ENCODE results near the gene POLR2M. TPM values are rescaled to one million over a fixed set of nuclear protein-coding genes. Genes with fewer than 3 reads are reported as not detected.

POLR2M gene
- total and polyA plus RNA-seq, 4 donors: 7.8 to 230 (median 43.6) TPM

DNA sequence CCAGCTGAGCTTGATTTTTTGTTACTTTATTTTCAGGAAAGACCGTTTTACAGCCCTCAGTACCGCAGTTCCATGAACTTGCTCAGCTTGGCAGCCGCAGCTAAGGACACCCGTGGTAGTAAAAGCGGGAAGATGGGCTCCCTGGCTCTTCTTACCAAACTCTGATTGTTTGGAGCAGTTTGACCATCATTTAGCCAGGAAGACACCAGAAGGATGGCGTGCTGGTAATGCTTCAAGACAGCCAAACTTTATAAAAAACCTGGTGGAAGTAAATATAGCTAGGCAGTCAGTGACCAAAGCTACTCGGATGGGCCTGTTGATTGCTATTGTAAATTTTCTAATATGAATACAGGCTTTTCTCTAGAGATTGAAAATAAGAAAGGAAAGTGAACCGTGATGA, 28.9 kb downstream of the POLR2M start:
- peaks cover 0 to 3% (median 0%) of the 10 kb centered on the region in 4 donors for H3K4me1 ChIP-seq (ENCODE audit: control insufficient read depth in 4 of 4, insufficient read depth in 4 of 4, low read length in 3 of 4)
- no peak overlapping the region for H3K4me3 ChIP-seq (ENCODE audit: low read depth in 1 of 3, low read length in 3 of 3)
- DNase-seq (ENCODE audit: low spot score): no peak
- TF ChIP-seq NR2F2 (IDR thresholded peaks at IDR 0.05) (no peak), HNF4A (conservative IDR thresholded peaks at IDR 0.05) (no peak), TAF1 (conservative IDR thresholded peaks at IDR 0.05) (no peak), JUND (IDR thresholded peaks at IDR 0.05) (no peak), EGR1 (IDR thresholded peaks at IDR 0.05; ENCODE audit: low read depth in 2 of 2) (no peak), RAD21 (IDR thresholded peaks at IDR 0.05) (no peak)
- TF ChIP-seq, protein P1, sequence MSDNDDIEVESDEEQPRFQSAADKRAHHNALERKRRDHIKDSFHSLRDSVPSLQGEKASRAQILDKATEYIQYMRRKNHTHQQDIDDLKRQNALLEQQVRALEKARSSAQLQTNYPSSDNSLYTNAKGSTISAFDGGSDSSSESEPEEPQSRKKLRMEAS (IDR thresholded peaks at IDR 0.05): no peak
- TF ChIP-seq, protein P2, sequence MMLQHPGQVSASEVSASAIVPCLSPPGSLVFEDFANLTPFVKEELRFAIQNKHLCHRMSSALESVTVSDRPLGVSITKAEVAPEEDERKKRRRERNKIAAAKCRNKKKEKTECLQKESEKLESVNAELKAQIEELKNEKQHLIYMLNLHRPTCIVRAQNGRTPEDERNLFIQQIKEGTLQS (IDR thresholded peaks at IDR 0.05): no peak
- TF ChIP-seq, protein P3, sequence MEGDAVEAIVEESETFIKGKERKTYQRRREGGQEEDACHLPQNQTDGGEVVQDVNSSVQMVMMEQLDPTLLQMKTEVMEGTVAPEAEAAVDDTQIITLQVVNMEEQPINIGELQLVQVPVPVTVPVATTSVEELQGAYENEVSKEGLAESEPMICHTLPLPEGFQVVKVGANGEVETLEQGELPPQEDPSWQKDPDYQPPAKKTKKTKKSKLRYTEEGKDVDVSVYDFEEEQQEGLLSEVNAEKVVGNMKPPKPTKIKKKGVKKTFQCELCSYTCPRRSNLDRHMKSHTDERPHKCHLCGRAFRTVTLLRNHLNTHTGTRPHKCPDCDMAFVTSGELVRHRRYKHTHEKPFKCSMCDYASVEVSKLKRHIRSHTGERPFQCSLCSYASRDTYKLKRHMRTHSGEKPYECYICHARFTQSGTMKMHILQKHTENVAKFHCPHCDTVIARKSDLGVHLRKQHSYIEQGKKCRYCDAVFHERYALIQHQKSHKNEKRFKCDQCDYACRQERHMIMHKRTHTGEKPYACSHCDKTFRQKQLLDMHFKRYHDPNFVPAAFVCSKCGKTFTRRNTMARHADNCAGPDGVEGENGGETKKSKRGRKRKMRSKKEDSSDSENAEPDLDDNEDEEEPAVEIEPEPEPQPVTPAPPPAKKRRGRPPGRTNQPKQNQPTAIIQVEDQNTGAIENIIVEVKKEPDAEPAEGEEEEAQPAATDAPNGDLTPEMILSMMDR (IDR thresholded peaks at IDR 0.05; ENCODE audit: low read depth, low read length, missing input control): no peak
- TF ChIP-seq, protein P4, sequence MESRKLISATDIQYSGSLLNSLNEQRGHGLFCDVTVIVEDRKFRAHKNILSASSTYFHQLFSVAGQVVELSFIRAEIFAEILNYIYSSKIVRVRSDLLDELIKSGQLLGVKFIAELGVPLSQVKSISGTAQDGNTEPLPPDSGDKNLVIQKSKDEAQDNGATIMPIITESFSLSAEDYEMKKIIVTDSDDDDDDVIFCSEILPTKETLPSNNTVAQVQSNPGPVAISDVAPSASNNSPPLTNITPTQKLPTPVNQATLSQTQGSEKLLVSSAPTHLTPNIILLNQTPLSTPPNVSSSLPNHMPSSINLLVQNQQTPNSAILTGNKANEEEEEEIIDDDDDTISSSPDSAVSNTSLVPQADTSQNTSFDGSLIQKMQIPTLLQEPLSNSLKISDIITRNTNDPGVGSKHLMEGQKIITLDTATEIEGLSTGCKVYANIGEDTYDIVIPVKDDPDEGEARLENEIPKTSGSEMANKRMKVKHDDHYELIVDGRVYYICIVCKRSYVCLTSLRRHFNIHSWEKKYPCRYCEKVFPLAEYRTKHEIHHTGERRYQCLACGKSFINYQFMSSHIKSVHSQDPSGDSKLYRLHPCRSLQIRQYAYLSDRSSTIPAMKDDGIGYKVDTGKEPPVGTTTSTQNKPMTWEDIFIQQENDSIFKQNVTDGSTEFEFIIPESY (IDR thresholded peaks at IDR 0.05): no peak
- no peaks in the 10 kb centered on the region for H3K27me3 ChIP-seq (ENCODE audit: control insufficient read depth in 4 of 4, insufficient read depth in 4 of 4, low read length in 3 of 4)
- H3K9me3 ChIP-seq (ENCODE audit: control insufficient read depth in 4 of 4, low read length in 3 of 4): no peaks in the 10 kb centered on the region
- H3K9ac ChIP-seq (ENCODE audit: low read depth in 1 of 2, low read length in 2 of 2): no peak overlapping the region
- H3K36me3 ChIP-seq (ENCODE audit: control insufficient read depth in 4 of 4, insufficient read depth in 3 of 4, low read depth in 1 of 4, low read length in 3 of 4): no peaks in the 10 kb centered on the region
- H3K27ac ChIP-seq (ENCODE audit: low read depth in 1 of 2, low read length in 2 of 2): no peak overlapping the region
- 87% methylated on average over 8 of the region's 8 CpGs for WGBS

DNA sequence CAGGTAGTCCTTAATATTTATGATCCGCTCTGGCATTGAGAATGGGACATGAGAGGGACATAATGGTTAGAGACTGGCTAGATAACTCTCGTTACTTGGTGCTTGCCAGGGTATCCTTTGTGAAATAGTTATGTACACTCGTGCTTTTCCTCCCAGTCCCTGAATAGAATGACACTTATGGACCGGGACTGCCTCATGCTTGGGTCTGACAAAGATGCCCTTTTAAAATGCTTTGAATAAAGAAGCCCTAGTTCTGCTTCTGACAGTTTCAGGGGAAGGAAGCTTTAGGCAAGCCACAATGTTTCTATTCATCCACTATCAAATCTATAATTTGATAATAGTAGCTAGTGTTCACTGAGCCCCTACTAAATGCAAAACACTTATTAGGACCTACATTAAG, 29.4 kb downstream of the POLR2M start:
- Histone ChIP-seq H3K27me3 (ENCODE audit: control insufficient read depth in 4 of 4, insufficient read depth in 4 of 4, low read length in 3 of 4) (no peaks in the 10 kb centered on the region), H3K36me3 (ENCODE audit: control insufficient read depth in 4 of 4, insufficient read depth in 3 of 4, low read depth in 1 of 4, low read length in 3 of 4) (no peaks in the 10 kb centered on the region), H3K9ac (ENCODE audit: low read depth in 1 of 2, low read length in 2 of 2) (no peak overlapping the region), H3K9me3 (ENCODE audit: control insufficient read depth in 4 of 4, low read length in 3 of 4) (no peaks in the 10 kb centered on the region), H3K27ac (ENCODE audit: low read depth in 1 of 2, low read length in 2 of 2) (no peak overlapping the region), H3K4me3 (ENCODE audit: low read depth in 1 of 3, low read length in 3 of 3) (no peak overlapping the region), H3K4me1 (ENCODE audit: control insufficient read depth in 4 of 4, insufficient read depth in 4 of 4, low read length in 3 of 4) (peaks cover 0 to 3% (median 0%) of the 10 kb centered on the region in 4 donors)
- WGBS: 94% methylated on average over 4 of the region's 4 CpGs
- no peak for TF ChIP-seq HNF4G (IDR thresholded peaks at IDR 0.05)
- no peak for TF ChIP-seq SP1 (IDR thresholded peaks at IDR 0.05)
- DNase-seq (ENCODE audit: low spot score): no peak

DNA sequence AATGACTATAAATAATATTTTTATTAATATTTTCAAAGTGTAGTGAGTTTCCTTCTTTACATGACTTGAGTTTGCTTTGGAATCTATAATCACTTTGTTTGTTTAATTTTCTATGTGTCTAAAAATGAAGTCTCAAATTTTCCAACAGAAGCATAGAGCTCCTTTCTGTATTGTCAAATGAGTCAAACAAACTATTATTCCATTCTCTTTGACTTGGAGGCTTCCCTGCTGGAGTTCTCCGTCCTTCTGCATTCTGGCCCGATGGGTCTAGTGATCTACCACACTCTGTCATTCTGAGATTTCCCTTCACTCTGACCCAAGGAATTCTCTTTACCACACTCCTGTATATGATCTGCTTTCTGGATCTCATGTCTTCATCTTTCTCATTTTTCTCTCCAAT, 30.1 kb downstream of the POLR2M start:
- no peaks in the 10 kb centered on the region for H3K27me3 ChIP-seq (ENCODE audit: control insufficient read depth in 4 of 4, insufficient read depth in 4 of 4, low read length in 3 of 4)
- TF ChIP-seq, protein P2 (IDR thresholded peaks at IDR 0.05): no peak
- TF ChIP-seq SP1 (IDR thresholded peaks at IDR 0.05) (no peak), RAD21 (IDR thresholded peaks at IDR 0.05) (no peak), EGR1 (IDR thresholded peaks at IDR 0.05; ENCODE audit: low read depth in 2 of 2) (no peak), RXRA (IDR thresholded peaks at IDR 0.05) (no peak), FOXA2 (IDR thresholded peaks at IDR 0.05) (no peak), HNF4A (conservative IDR thresholded peaks at IDR 0.05) (no peak), YY1 (IDR thresholded peaks at IDR 0.05) (no peak), TAF1 (conservative IDR thresholded peaks at IDR 0.05) (no peak)
- no peaks in the 10 kb centered on the region for H3K9me3 ChIP-seq (ENCODE audit: control insufficient read depth in 4 of 4, low read length in 3 of 4)
- no peak overlapping the region for H3K4me3 ChIP-seq (ENCODE audit: low read depth in 1 of 3, low read length in 3 of 3)
- no peak for DNase-seq (ENCODE audit: low spot score)
- H3K36me3 ChIP-seq (ENCODE audit: control insufficient read depth in 4 of 4, insufficient read depth in 3 of 4, low read depth in 1 of 4, low read length in 3 of 4): no peaks in the 10 kb centered on the region
- WGBS: over 99% methylated on average over 2 of the region's 2 CpGs
- H3K4me1 ChIP-seq (ENCODE audit: control insufficient read depth in 4 of 4, insufficient read depth in 4 of 4, low read length in 3 of 4): peaks cover 0 to 3% (median 0%) of the 10 kb centered on the region in 4 donors
- no peak overlapping the region for H3K9ac ChIP-seq (ENCODE audit: low read depth in 1 of 2, low read length in 2 of 2)
- no peak overlapping the region for H3K27ac ChIP-seq (ENCODE audit: low read depth in 1 of 2, low read length in 2 of 2)
